Measurements from ENCODE around the gene TBCK.
"Not testable (repeated sequence)": the region's sequence is repeated elsewhere in the genome, so short reads cannot be mapped to it uniquely, and the experiment has no call there.

TBCK gene

DNA sequence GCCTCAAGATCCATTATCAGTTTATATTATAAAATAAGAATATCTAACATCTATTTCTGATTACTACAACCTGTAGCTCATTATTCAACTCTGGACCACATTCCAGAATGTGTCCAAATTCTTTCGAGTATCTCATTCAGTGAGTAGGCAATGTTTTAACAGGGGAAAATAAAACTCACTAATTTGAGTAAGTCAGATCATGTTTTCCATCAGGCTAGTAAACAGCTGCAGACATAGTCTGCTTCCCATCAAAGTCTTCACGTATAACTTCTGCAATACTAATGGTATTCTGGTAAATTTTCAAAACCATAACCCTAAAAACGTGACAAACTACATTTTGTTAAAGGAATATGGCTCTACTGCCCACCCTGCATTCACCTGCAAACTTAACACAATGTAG, 31.8 kb downstream of the TBCK start:
- DNase-seq, result no peak

DNA sequence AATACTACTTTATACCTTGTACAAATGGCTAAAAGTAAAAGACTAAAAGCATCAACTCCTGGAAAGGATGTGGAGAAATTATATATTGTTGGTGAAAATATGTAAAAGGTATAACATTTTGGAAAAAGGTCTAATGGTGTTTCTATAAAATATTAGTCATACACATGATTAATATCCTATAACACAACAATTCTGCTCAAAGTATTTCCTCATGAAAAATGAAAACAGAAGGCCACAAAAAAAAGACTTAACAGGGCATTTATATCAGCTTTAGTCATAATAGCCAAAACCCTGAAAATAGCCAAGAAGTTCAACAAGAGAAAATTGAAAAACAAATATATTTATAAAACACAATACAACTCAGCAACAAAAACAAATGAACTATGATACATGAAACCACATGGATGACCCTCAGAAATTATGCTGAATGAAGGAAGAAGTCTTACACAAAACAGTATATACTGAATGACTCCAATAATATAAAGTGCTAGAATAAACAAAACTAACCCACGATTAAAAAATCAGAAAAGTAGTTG, 38.8 kb downstream of the TBCK start:
- DNase-seq, result no peak

DNA sequence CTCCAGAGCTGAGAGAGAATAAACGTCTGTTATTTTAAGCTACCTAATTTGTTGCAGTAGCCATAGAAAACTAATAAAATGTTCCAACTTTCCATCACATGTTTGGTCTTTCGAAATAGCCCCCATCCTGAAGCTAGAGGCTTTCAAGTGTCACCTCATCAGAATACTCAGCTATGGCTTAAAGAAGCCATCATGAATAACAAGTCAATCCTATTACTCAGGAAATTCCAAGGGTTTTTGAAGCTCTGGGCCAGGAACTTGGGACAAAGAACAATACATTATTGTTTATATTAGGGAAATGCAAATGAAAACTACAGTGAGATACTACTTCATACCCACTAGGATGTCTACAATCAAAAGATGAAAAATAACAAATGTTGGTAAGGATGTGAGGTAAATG, 42.2 kb downstream of the TBCK start:
- no peak for DNase-seq

DNA sequence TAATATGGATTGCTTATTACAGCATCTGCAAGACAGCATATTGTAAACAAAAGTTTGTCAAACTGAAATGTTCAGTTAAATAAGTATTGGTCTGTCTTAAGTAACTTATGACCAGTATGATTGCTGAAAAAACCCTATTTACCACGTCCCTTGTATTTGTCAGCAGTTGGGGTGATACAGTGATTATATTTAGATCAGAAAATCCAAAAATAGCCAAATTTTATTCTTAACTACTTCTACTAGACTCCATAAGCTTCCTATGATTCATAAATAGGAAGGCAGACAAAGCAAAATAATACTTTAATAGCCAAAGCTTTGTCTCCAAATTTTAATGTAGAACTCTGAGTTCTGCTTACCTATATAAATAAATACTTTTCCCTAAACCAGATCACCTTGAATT, 45.3 kb downstream of the TBCK start:
- no peak for DNase-seq

DNA sequence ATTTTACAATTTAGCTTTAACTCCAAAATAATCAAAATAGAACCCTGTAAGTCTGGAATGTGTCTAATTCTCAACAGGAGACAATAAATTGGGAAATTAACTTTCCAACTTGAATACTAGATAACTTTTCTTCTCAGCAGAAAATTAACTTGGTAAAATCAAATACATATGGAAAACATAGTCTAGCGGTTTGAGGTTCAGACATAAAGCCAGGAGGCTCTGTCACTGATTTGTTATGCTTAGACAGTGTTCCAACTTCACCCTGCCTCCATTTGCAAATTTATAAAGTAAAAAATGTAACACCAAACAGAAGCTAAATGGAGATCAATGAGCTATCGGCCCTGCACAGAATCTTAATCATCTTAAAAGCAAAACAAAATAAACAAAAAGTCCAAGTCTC, 46.3 kb downstream of the TBCK start:
- no peak for DNase-seq

DNA sequence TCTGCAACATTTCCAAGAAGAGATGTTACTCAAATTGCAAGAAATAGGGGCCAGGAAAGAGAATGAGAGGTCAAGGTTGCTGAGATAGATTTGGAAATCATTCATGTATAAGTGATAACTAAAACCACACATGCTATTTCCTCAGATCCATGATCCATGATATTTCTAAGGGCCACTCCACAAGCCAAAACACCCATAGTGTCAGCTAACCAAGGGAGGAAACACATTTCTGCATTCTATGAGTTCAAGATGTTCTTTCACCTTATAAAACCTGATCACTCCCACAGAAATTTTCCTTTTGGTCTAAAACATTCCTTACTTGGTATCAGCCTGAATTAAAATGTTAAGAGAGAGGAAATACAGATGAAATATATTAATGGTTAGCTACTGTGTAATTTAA, 47.2 kb downstream of the TBCK start:
- DNase-seq, result no peak

DNA sequence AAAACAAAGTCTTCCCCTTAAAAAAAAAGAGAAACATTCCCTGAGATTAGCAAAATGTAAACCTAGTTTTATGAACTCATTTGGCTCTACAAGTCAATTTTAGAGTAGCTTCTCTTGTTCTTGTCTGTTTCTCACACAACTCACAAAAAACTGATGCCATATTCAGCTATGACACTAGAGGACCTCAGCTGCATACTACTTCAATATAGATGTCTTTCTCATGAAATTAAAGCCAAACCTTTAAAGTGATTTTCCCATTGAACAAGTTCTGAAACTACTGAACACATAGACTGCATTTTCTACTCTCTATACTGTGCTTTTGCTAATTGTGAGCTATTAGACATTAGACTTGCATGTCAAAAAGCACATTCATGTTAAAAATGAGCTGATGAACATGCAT, 49.8 kb downstream of the TBCK start:
- peak; percentile 9 to 21 for DNase-seq

DNA sequence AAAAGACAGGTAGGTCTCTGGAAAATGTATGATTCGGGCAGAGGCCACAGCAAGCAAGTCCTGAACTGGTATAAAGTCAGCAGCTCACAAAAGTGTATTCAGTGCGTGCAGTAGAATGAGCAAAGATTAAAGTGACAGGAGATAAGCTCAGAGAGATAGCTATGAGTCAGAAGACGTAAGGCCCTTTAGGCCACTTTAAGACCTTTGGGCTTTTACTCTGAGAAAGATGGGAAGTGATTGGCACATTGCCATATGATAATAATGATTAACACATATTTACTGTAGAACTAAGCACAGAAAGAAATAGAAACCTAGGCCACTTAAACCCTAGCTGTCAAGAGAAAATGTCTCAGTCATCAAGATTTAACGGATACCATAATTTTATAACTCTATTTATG, 51.7 kb downstream of the TBCK start:
- DNase-seq, result no peak

DNA sequence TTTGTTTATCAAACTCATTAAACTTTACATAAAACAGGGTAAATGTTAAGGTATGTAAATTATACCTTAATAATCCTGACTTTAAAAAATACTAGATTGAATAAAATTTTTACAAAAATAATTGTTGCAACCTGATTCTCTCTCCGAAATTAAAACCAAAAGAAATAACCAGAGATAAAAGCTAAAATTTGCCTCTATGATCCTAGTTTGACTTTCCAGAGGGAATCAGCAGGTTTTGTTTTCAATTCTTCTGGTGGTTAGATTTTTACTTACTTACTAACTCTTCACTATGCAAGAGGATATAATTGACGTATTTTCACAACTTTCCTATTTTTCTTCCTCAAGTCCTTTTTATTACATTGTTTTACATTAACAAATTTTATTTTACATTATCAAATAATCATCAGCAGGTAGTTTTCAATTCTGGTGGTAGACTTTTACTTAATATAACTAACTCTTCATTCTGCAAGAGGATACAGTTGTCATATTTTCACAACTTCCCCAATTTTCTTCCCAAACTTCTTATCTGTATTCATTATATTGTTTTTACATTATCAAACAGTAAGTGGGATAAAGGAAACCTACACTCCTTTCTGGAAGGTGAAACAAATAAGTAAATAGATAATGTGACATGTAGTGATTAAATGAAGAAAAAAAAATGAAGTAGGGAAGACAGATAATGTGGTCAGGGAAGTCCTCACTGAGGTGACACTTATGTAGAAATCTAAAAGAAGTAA, 52.2 kb downstream of the TBCK start:
- DNase-seq, result no peak

DNA sequence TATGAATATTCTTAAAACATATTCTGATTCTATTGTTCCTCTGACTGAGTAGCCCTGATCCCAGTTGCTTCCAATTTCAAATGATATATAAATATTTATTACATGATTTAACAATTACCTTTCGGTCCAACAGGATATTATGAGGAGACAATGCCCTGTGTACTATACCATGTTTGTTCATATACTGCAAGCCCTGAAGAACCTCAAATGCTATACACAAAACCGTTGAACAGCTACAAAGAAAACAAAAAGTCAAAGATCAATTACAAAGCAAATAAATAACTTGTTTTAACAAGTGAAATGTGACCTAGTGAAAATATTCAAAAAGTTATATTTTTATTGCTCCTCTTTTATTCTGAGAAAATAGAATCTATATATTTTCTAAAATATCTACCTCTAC, 54.0 kb downstream of the TBCK start:
- no peak for DNase-seq

DNA sequence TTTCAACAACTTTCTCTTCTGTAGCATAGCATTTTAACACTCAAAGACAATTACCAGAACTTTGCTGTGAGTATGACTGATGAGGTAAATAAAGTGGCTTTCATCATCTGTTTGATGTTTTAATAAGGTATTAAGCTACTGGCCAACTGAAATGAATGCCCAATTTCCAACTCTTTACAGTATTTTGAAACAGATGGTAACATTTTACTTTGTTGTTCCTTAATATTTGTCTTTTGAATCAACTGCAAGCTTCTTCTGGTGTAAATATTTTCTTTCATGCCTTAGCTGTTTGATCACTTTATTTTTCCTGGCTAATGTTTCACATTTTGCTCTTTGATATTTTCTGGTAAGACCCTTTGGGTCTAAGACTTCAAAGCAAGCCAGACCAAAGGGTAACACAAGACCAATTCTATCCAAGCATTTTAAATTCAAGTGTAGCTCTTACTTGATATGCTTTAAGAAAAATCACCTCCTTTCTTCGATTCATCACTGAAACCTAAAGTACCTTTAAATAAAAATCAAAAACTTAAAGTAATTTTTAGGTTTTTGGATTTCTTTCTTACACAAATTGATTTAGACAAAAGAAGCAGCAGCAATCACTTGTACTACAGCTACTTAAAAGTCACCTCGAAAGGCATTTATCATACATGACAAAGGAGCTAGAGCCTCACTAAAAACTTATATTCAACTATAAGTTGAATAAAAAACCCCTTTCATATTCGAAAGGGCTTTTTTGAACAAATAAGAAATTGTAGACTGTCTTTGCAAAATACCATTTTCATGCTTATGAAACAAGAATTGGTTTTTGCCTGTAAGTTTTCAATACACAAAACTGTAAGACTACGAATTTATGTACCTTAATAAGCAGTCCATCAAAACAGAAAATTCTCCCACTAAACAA, 57.6 kb downstream of the TBCK start:
- no peak for DNase-seq

DNA sequence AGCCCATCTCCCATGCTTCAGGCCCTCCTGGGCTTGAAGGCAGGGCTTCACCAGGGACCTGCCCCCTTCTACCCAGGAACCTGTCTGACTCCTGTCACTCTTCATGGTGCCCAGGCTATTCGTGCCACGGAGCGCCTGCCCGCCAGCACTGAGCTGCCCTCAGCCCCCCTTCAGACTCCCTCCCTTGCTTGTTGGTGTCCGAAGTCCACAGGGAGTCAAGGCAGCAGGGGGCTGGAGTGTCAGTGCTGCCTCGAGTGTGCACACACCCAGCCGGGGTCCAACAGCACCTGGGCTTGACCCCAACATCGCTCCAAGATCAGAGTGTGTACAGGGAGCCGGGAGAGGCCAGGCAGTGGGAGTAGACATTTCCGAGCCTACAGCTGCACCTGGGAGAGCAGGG, 59.8 kb downstream of the TBCK start:
- no peak for DNase-seq

DNA sequence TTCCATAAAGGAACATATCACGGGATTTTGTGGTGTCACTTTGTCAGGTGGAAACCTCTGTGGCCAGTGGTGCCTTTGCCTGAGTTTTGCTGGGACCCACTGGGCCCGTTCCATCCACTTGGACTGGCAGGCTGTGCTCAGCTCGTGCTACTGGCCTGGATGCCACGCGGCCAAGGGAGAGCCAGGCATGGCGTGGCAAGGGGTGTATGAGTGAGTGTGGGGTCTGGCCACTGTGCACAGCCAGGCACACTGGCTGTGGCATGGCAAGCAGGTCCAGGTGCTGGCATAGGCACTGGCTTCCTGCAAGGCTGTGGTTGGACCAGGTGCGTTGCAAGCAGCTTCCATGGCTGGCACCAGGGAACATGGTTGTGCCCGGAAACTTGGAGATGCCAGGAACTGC, 60.8 kb downstream of the TBCK start:
- no peak for DNase-seq

DNA sequence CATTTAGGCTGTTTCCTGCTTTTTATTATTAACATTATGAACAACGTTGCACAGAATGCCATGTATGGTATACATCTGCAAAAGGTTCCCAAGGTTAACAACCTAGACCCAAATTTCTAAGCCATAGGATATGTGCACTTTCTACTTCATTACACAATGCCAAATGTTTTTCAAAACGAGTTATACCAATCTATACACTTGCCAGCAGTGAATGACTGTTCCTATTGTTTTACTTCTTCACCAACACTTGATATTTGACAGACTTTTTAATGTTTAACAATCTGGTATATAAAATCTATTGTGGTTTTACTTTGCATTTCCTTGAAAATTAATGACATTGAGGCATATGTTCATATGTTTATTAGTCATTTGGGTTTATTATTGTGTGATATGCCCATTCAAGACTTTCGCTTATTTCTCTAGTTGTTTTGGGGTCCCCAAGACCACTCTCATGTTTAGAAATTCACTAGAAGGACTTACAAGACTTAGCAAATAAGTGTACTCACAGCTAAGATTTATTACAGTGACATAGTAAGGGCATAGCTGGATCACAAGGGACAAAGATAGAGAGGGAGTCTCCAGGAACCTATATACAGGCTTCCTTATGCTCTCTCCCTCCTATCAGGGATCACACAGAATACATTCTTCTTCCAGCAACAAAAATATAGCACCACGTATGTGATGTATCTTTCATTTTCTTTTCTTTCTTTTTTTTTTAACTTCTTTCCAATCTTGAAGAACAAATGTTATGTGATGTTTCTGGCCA, 62.5 kb downstream of the TBCK start:
- DNase-seq, result no peak

DNA sequence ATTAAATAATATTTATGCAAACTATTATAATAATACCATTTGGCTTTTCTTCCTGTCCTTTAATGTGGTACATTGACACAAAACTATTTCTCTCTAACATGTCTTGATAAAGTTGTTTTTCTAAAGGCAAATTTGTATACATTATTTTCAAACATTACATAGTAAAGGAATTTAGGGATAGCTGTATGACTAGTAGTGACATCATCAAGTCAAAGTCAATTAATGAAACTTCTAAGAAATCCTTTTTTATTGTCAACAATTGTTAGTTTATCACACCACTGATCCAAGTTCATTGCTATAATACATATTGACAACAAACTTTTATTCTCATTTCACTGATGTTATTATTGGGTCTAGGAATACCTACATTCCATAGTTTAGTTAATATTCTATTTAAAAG, 68.4 kb downstream of the TBCK start:
- DNase-seq, result no peak

DNA sequence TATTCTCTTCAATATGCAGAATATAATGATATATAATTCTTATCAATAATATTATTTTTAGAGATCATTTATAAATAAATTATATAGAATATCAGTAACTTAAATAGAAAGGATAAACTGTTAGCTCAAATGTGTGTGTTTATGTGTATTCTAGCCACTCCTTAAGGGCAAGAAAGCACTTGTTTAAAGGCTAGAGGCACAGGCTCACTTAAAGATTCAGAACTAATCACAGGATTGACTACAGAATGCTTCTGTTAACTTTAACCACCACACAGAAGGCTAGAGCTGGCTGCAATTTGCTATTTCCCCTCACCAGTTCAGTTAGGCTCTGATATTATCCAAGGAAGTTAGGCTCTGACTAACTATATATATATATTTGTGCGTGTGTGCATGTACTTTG, 69.6 kb downstream of the TBCK start:
- no peak for DNase-seq

DNA sequence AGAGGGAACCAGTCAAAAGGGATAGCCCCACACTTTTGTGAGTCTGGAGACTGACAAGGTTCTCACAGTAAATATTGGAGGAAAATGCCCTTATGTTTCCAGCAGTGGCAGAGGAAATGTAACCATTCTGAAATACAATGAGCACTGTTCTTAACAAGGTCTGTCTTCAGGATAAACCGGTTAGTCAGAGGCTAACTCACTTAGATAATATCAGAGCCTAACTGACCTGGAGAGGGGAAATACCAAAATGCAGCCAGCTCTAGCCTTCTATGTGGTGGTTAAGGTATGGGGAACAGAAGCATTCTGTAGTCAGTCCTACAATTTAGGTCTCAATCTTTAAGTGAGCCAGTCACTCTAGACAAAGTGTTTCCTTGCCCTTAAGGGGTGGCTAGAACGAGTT, 70.8 kb downstream of the TBCK start:
- DNase-seq, result no peak

DNA sequence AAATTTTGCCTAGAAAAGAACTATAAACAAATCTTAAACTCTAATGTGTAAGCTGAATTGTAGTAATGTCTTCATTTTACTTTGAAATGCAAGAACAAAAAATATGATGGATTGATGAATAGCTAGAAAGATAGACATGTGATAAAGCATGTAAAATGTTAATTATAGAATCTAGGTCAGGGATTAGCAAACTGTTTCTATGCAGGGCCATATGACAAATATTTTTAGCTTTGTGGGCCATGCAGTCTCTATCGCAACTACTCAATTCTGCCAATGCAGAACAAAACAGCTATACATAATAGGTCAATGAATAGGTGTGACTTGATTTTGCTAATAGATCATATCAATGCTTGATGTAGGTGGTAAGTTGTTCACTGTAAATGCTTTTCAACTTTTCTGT, 75.3 kb downstream of the TBCK start:
- no peak for DNase-seq

DNA sequence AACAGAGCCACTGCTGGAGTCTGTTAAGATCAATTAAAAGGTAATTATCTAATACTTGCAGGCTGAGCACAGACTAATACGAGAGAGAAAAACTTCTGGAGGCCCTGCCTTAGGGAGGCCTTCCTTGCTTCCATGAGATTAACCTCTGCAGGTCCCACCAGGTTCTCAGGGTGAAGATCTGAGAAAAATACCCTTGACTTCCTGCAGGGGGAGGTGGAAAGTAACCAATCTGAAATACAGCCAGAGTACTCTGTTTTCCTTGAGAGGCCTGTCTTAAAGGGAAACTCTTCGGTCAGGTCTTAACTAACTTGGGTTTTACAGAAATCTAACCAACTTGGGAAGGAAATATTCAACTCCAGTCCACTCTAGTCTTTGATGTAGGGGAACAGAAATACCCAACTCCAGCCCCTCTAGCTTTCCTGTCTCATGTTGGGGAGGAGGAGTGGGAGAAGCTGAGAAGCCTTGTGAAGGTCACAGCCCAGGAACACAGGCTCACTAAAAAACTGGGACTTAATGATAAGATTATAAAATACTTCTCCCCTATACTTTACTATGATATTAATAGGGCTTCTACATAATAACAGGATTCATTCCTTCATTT, 77.1 kb downstream of the TBCK start:
- DNase-seq, result peak; percentile 3 to 18

DNA sequence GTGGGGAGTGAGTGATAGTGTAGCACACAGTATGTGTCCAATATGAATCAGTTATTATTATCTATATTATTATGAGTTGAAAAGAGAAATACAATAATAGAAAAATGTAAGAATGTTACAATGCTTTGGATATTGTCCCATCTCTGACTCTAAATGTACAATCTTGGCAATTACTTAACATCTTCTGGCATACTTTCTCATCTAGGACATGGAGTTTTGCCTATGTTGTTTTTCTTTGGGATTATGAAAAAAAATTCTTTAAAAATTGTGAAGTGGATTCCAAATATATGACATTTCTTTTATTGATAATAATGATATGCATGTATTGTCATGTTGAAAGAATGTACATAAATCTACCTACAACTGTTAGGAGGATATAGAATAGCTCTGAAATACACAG, 84.1 kb downstream of the TBCK start:
- no peak for DNase-seq

DNA sequence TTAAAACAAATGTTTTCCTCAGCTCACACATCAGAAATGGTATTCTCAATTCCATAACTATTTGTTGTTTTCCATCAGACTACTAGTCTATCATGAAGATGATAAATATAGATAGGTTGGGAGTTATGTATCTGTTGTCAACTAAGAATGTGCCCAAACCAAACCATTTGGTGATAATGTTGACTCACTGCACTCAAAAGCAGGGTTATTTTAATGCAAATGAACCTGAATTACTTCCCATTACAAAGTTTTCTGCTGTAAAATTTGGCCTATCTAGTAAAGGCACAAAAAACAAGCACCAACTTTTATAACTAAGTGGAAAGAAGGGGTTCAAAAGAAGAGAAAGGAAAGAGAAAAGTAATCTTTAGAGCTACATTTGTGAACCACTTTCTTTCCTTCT, 93.5 kb downstream of the TBCK start:
- no peak for DNase-seq

DNA sequence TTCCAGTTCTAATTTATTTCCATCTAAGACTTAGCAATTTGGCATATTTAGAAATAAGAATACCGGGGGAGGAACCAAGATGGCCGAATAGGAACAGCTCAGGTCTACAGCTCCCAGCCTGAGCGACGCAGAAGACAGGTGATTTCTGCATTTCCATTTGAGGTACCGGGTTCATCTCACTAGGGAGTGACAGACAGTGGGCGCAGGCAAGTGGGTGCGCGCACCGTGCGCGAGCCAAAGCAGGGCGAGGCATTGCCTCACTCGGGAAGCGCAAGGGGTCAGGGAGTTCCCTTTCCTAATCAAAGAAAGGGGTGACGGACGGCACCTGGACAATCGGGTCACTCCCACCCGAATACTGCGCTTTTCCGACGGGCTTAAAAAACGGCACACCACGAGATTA, 102.7 kb downstream of the TBCK start:
- DNase-seq, result not testable (repeated sequence)

DNA sequence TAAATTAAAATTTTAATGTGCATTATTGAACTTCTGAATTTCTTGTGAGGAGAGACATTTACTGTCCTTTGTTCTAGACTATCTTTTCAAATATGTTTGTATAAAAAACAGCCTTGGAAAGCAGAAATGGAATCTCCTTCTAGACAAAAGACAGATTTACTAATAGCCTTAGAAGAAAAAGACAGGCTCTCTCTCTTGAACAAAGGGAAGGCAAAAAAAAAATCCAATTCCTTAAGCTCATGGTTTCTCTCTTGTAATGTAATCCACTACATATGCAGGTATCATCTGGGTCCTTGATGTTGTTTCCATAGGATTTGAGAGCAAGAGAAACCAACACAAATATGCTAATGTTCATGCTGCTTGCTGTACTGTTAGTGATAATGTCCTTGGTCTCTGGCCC, 106.0 kb downstream of the TBCK start:
- DNase-seq, result no peak

Data from inflammatory macrophage treated with lipopolysaccharide for 1 hour (primary cell).